Right lobe of liver (tissue), 4 donors: ENCODE results near the gene WHRN.

Experiments
- CTCF ChIP-seq, 4 donors: fragments of 200-600 bp in 3 of 4; fragments of 450-650 bp in 1 of 4; IDR thresholded peaks; one replicate each; pipeline versions ENCODE4 v1.5.1 to v1.8.0; 2016 to 2022; ENCODE audit warnings: antibody characterized with exemption in 4 of 4, mild to moderate bottlenecking in 2 of 4
- POLR2A ChIP-seq: fragments of 450-650 bp; IDR thresholded peaks from one replicate; pipeline ENCODE4 v1.6.1; 2017; ENCODE audit warnings: antibody characterized with exemption, mild to moderate bottlenecking
- donor health status: DM: no; HTN: no; CAD: no.
- donor health status: DM: no; HTN: no; CAD: no.
- donor health status: DM: no; HTN: yes; CAD: no.

GRCh38 chr9:114497727-114498382 lies 7.4 kb downstream of the WHRN start:
- TF ChIP-seq POLR2A: no peak
- TF ChIP-seq CTCF (IDR thresholded peaks at IDR 0.05): no peak
